ENCODE measurements around the gene CFAP210.
"Not testable (repeated sequence)": the region's sequence is repeated elsewhere in the genome, so short reads cannot be mapped to it uniquely, and the experiment has no call there.

The CFAP210 gene

DNA sequence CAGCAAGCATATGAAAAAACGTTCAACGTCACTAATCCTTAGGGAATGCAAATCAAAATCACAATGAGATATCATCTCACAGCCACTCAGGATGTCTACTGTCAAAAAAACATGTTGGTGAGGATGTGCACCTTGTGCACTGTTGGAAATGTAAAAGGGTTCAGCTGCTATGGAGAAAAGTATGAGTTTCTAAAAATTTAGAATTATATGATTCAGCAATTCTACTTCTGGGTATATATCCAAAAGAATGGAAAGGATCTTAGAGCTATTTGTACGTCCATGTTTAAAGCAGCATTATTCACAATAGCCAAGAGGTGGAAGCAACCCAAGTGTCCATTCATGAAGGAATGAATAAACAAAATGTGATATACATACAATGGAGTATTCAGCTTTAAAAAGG, 50.0 kb downstream of the CFAP210 start:
- no peaks in the 10 kb centered on the region for H3K27me3 Mint-ChIP-seq
- no peak overlapping the region for H3K4me3 Mint-ChIP-seq
- H3K4me1 Mint-ChIP-seq (ENCODE audit: low read depth): peaks cover 2% of the 10 kb centered on the region
- H3K27ac Mint-ChIP-seq: no peak overlapping the region
- DNase-seq: no peak
- H3K9me3 Mint-ChIP-seq: no peaks in the 10 kb centered on the region
- H3K36me3 Mint-ChIP-seq (ENCODE audit: low read depth): peaks cover 13% of the 10 kb centered on the region

DNA sequence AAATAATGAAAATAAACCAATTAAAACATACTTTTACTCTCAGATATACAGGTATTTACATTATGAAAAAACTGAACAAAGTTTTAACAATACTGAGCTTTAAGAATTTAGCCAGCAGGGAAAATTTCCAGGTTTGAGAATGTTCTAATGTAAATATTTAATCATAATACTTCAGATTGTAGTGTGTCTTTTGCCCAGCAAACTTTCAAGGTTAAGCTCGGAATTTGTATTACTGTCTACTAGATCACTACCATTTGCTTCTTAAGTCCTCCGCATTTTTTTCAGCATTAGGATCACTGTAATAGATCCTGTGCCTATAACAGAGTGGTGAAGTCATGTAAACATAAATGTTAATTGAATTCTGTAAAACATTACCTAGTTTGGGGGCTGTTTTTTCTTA, 52.7 kb downstream of the CFAP210 start:
- H3K36me3 Mint-ChIP-seq (ENCODE audit: low read depth): peaks cover 13% of the 10 kb centered on the region
- H3K4me1 Mint-ChIP-seq (ENCODE audit: low read depth): no peaks in the 10 kb centered on the region
- no peaks in the 10 kb centered on the region for H3K27me3 Mint-ChIP-seq
- DNase-seq: no peak
- H3K27ac Mint-ChIP-seq: no peak overlapping the region
- H3K4me3 Mint-ChIP-seq: no peak overlapping the region
- no peaks in the 10 kb centered on the region for H3K9me3 Mint-ChIP-seq

GRCh38 chr2:169640104-169640503, 54.1 kb downstream of the CFAP210 start:
- H3K27me3 Mint-ChIP-seq: no peaks in the 10 kb centered on the region
- H3K36me3 Mint-ChIP-seq (ENCODE audit: low read depth): peaks cover 13% of the 10 kb centered on the region
- no peak for DNase-seq
- H3K27ac Mint-ChIP-seq: no peak overlapping the region
- no peak overlapping the region for H3K4me3 Mint-ChIP-seq
- H3K4me1 Mint-ChIP-seq (ENCODE audit: low read depth): no peaks in the 10 kb centered on the region
- no peaks in the 10 kb centered on the region for H3K9me3 Mint-ChIP-seq

DNA sequence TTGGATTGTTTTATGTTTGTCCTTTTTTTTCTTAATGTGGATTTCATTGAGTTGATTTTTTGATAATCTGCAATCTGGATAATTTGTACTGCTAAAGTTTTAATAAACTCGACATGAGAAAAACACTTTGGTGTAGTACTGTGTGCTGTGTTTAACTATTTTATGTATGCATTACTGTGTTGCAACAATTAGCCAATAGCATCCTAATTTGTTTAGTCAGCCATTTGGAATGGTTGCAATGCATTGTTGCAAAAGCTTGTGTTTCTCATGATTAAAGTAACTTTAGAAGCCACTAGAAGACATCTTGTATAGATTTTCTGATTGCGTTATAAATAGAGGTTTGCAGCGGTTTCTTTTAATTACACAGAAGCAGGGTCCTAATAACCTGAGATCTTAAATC, 56.6 kb downstream of the CFAP210 start:
- peaks cover 13% of the 10 kb centered on the region for H3K36me3 Mint-ChIP-seq (ENCODE audit: low read depth)
- no peaks in the 10 kb centered on the region for H3K27me3 Mint-ChIP-seq
- DNase-seq: no peak
- no peak overlapping the region for H3K27ac Mint-ChIP-seq
- no peak overlapping the region for H3K4me3 Mint-ChIP-seq
- H3K9me3 Mint-ChIP-seq: no peaks in the 10 kb centered on the region
- H3K4me1 Mint-ChIP-seq (ENCODE audit: low read depth): no peaks in the 10 kb centered on the region

- DNase-seq: no peak
- no peaks in the 10 kb centered on the region for H3K4me1 Mint-ChIP-seq (ENCODE audit: low read depth)
- no peaks in the 10 kb centered on the region for H3K27me3 Mint-ChIP-seq
- H3K4me3 Mint-ChIP-seq: no peak overlapping the region
- no peaks in the 10 kb centered on the region for H3K9me3 Mint-ChIP-seq
- H3K36me3 Mint-ChIP-seq (ENCODE audit: low read depth): peaks cover 22% of the 10 kb centered on the region
- no peak overlapping the region for H3K27ac Mint-ChIP-seq
Measured at GRCh38 chr2:169636440-169637097, 57.6 kb downstream of the CFAP210 start.

- Mint-ChIP-seq H3K4me1 (ENCODE audit: low read depth) (peaks cover 2% of the 10 kb centered on the region), H3K9me3 (no peaks in the 10 kb centered on the region), H3K36me3 (ENCODE audit: low read depth) (peaks cover 86% of the 10 kb centered on the region), H3K4me3 (no peak overlapping the region), H3K27me3 (no peaks in the 10 kb centered on the region), H3K27ac (no peak overlapping the region)
- DNase-seq: no peak
Measured at GRCh38 chr2:169625781-169626180, 68.4 kb downstream of the CFAP210 start.

DNA sequence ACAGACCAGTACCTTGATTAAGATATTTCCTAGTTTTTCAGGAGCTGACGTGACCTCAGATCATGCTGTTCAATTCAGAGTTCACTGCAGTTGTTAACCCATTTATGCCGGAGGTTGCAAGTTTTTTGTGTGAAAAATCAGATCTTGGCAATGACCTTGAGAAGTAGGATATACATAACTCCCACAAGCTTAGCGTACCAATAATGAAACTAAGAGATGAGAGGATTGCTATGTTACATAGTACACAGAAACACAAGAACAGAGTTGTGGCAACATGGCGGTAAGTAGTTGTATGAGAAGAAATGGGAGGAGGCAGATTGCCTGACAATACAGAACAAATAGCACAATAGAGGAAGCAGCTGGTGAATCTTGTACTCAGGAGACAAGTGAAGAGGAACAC, 71.0 kb downstream of the CFAP210 start:
- H3K4me1 Mint-ChIP-seq (ENCODE audit: low read depth): peaks cover 23% of the 10 kb centered on the region
- H3K27ac Mint-ChIP-seq: no peak overlapping the region
- no peak overlapping the region for H3K4me3 Mint-ChIP-seq
- H3K36me3 Mint-ChIP-seq (ENCODE audit: low read depth): peaks cover 89% of the 10 kb centered on the region
- no peaks in the 10 kb centered on the region for H3K27me3 Mint-ChIP-seq
- no peaks in the 10 kb centered on the region for H3K9me3 Mint-ChIP-seq
- DNase-seq: no peak

GRCh38 chr2:169620509-169620908, 73.7 kb downstream of the CFAP210 start:
- peaks cover 90% of the 10 kb centered on the region for H3K36me3 Mint-ChIP-seq (ENCODE audit: low read depth)

GRCh38 chr2:169619946-169620345, 74.3 kb downstream of the CFAP210 start:
- H3K4me1 Mint-ChIP-seq (ENCODE audit: low read depth): peaks cover 39% of the 10 kb centered on the region
- H3K4me3 Mint-ChIP-seq: no peak overlapping the region
- H3K27ac Mint-ChIP-seq: no peak overlapping the region
- no peak for DNase-seq
- H3K9me3 Mint-ChIP-seq: peaks cover 9% of the 10 kb centered on the region
- H3K36me3 Mint-ChIP-seq (ENCODE audit: low read depth): peaks cover 90% of the 10 kb centered on the region
- H3K27me3 Mint-ChIP-seq: no peaks in the 10 kb centered on the region

More at GRCh38 chr2:169620509-169620908, 73.7 kb downstream of the CFAP210 start:
- Mint-ChIP-seq H3K4me3 (no peak overlapping the region), H3K4me1 (ENCODE audit: low read depth) (peaks cover 39% of the 10 kb centered on the region), H3K9me3 (peaks cover 7% of the 10 kb centered on the region), H3K27ac (no peak overlapping the region), H3K27me3 (no peaks in the 10 kb centered on the region)
- DNase-seq: no peak

- H3K9me3 Mint-ChIP-seq, H3K27ac Mint-ChIP-seq, DNase-seq, H3K27me3 Mint-ChIP-seq, H3K4me3 Mint-ChIP-seq: not testable (repeated sequence)
- Mint-ChIP-seq H3K36me3 (ENCODE audit: low read depth) (peaks cover 94% of the 10 kb centered on the region), H3K4me1 (ENCODE audit: low read depth) (peaks cover 37% of the 10 kb centered on the region)
Measured at GRCh38 chr2:169615982-169616381, 78.2 kb downstream of the CFAP210 start.

DNA sequence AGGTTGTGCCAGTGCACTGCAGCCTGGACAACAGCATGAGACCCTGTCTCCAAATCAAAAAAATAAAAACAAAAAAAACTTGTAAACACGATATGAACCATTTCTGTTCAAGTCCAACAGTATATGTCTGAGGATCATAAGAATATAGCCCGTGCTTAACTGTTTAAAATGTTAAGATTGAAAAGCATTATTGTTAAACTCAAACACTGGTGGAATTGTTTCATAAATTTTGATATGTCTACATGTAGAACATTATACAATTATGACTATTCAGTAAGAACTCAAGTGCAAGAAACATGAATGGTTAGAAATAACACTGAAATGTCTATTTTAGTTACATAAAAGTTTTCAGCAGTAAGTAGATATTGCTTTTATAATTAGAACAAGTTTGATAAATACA, 80.3 kb downstream of the CFAP210 start:
- Mint-ChIP-seq H3K4me3 (no peak overlapping the region), H3K9me3 (peaks cover 9% of the 10 kb centered on the region), H3K4me1 (ENCODE audit: low read depth) (peaks cover 22% of the 10 kb centered on the region), H3K36me3 (ENCODE audit: low read depth) (peaks cover 95% of the 10 kb centered on the region), H3K27ac (no peak overlapping the region), H3K27me3 (no peaks in the 10 kb centered on the region)
- DNase-seq: no peak

- DNase-seq: no peak
- Mint-ChIP-seq H3K4me3 (no peak overlapping the region), H3K4me1 (ENCODE audit: low read depth) (no peaks in the 10 kb centered on the region), H3K36me3 (ENCODE audit: low read depth) (peaks cover 90% of the 10 kb centered on the region), H3K9me3 (no peaks in the 10 kb centered on the region), H3K27ac (no peak overlapping the region), H3K27me3 (no peaks in the 10 kb centered on the region)
Measured at GRCh38 chr2:169609264-169609663, 84.9 kb downstream of the CFAP210 start.

- Mint-ChIP-seq H3K9me3 (no peaks in the 10 kb centered on the region), H3K27ac (no peak overlapping the region), H3K4me1 (ENCODE audit: low read depth) (peaks cover 37% of the 10 kb centered on the region), H3K4me3 (no peak overlapping the region), H3K27me3 (no peaks in the 10 kb centered on the region), H3K36me3 (ENCODE audit: low read depth) (peaks cover 45% of the 10 kb centered on the region)
- DNase-seq: no peak
Measured at GRCh38 chr2:169599568-169599967, 94.6 kb downstream of the CFAP210 start.

- Mint-ChIP-seq H3K4me3 (no peak overlapping the region), H3K4me1 (ENCODE audit: low read depth) (peaks cover 37% of the 10 kb centered on the region), H3K27ac (no peak overlapping the region), H3K36me3 (ENCODE audit: low read depth) (peaks cover 39% of the 10 kb centered on the region), H3K9me3 (no peaks in the 10 kb centered on the region), H3K27me3 (no peaks in the 10 kb centered on the region)
- DNase-seq: no peak
Measured at GRCh38 chr2:169598982-169599381, 95.2 kb downstream of the CFAP210 start.

DNA sequence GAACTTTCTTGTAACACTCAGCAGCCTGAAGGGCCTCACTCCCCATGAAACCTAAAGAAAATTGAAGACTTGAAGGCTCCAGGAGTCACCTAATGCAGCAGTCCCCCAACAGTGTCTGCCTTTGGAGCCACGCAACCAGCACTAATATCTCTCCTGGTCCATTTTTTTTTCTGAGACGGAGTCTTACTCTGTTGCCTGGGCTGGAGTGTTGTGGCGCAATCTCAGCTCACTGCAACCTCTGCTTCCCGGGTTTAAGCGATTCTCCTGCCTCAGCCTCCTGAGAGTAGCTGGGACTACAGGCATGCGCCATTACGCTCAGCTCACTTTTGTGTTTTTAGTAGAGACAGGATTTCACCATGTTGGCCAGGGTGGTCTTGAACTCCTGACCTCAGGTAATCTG, 97.7 kb downstream of the CFAP210 start:
- not testable (repeated sequence) for H3K27me3 Mint-ChIP-seq, H3K4me3 Mint-ChIP-seq, DNase-seq, H3K27ac Mint-ChIP-seq, H3K9me3 Mint-ChIP-seq
- Mint-ChIP-seq H3K36me3 (ENCODE audit: low read depth) (peaks cover 35% of the 10 kb centered on the region), H3K4me1 (ENCODE audit: low read depth) (peaks cover 38% of the 10 kb centered on the region)
